Testis (tissue), 3 donors: ENCODE data around the gene DNAH17. TPM values are rescaled to one million over a fixed set of nuclear protein-coding genes. Genes with fewer than 3 reads are reported as not detected.

ENCODE experiments used
- DNase-seq: peaks from one replicate; pipeline ENCODE4 v3.0.0-alpha.2; 2019
- H3K27ac ChIP-seq, 2 donors: fragments of 200-600 bp; sonication (generic); one replicate each; pipeline ENCODE4 v1.5.1; 2019
- H3K27me3 ChIP-seq: fragments of 200-600 bp; sonication (generic); one replicate; pipeline ENCODE4 v1.5.1; 2019
- H3K36me3 ChIP-seq: fragments of 200-600 bp; sonication (generic); one replicate; pipeline ENCODE4 v1.5.1; 2017; ENCODE audit warnings: low read depth; ENCODE audit errors: missing control alignments
- H3K4me1 ChIP-seq: fragments of 200-600 bp; sonication (generic); one replicate; pipeline ENCODE4 v1.5.1; 2019
- H3K4me3 ChIP-seq, 2 donors: fragments of 200-600 bp; sonication (generic); one replicate each; pipeline ENCODE4 v1.5.1; 2017 to 2019
- H3K9me3 ChIP-seq: fragments of 200-600 bp; sonication (generic); one replicate; pipeline ENCODE4 v1.5.1; 2017
- CTCF ChIP-seq, 3 experiments: fragments of 450-650 bp in 2 of 3; fragments of 200-600 bp in 1 of 3; sonication (generic) in 1 of 3; IDR thresholded peaks; one replicate each; pipeline ENCODE4 v1.5.1; 2016 to 2019; ENCODE audit warnings: antibody characterized with exemption in 3 of 3, mild to moderate bottlenecking in 2 of 3, moderate library complexity in 1 of 3
- POLR2A ChIP-seq: fragments of 450-650 bp; IDR thresholded peaks from one replicate; pipeline ENCODE4 v1.6.1; 2017; ENCODE audit warnings: antibody characterized with exemption, mild to moderate bottlenecking, moderate library complexity
- WGBS, 2 donors: methylation state at CpG; one replicate each; pipeline ENCODE4 v1.1.5; 2018; 5-methylcytosine and 5-hydroxymethylcytosine counted together
- intact Hi-C: fragments of 100-400 bp; cut with DNase I; formaldehyde crosslinking; loops from one replicate; pipeline ENCODE4 v1.15.1; 2023; ENCODE audit warnings: low total_unique reads
- polyA plus RNA-seq: library from polyadenylated mRNA; stranded (reverse); fragments of 350-450 nt; fragmentation: Illumina TruSeq; extraction: RNeasy Lipid Tissue Mini Kit (QIAGEN cat#74804); gene quantifications from one replicate; pipeline ENCODE4 v1.2.3, GENCODE V29; 2014; ENCODE audit warnings: low read depth, low replicate concordance; ENCODE audit not compliant: insufficient read depth
- total RNA-seq, 2 donors: library from RNA; depleted of rRNA; stranded (reverse); fragments of >200 nt; gene quantifications; one replicate each; pipeline ENCODE4 v1.2.3, GENCODE V29; 2016

DNAH17 gene
- total and polyA plus RNA-seq, 3 donors from 2014 or later = 38.5 to 93.1 (median 57.6) TPM

GRCh38 chr17:78501241-78502036 lies 75.8 kb downstream of the DNAH17 start:
- intact Hi-C loops = no loop called here
- H3K4me3 ChIP-seq = no peak overlapping the region
- H3K36me3 ChIP-seq = no peaks in the 10 kb centered on the region
- no peak for DNase-seq
- no peaks in the 10 kb centered on the region for H3K9me3 ChIP-seq
- TF ChIP-seq POLR2A (no peak), CTCF (IDR thresholded peaks at IDR 0.05) (no peak)
- no peak overlapping the region for H3K27ac ChIP-seq
- no peaks in the 10 kb centered on the region for H3K27me3 ChIP-seq
- no peaks in the 10 kb centered on the region for H3K4me1 ChIP-seq
- 89 to 92% methylated on average over 18 to 27 of the region's 27 CpGs for WGBS, 2 donors

DNA sequence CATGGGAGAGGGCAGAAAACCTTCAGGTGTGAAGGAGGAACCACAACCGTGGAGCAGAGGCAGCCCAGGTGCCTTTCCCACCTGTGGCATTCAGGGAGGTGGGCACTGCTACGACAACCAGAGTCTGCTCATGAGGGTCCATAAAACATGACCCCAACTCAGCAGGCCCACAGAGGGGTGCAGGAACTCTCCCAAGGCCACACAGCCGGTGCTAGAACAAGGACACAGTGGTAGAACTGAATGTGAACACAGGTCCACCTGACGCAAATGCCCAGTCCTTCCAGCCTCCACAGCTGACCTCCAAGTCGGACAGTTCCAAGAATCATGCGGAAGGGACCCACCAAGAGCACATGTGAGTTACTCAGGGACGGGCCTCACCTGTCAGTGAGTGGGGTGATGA lies 76.4 kb downstream of the DNAH17 start:
- WGBS, 2 donors = 92 to 97% methylated on average over 7 of the region's 7 CpGs
- no peak for DNase-seq
- TF ChIP-seq CTCF (IDR thresholded peaks at IDR 0.05) (no peak), POLR2A (no peak)
- Histone ChIP-seq H3K9me3 (no peaks in the 10 kb centered on the region), H3K27ac (no peak overlapping the region), H3K27me3 (no peaks in the 10 kb centered on the region), H3K36me3 (no peaks in the 10 kb centered on the region), H3K4me1 (no peaks in the 10 kb centered on the region), H3K4me3 (no peak overlapping the region)
- intact Hi-C loops = no loop called here

DNA sequence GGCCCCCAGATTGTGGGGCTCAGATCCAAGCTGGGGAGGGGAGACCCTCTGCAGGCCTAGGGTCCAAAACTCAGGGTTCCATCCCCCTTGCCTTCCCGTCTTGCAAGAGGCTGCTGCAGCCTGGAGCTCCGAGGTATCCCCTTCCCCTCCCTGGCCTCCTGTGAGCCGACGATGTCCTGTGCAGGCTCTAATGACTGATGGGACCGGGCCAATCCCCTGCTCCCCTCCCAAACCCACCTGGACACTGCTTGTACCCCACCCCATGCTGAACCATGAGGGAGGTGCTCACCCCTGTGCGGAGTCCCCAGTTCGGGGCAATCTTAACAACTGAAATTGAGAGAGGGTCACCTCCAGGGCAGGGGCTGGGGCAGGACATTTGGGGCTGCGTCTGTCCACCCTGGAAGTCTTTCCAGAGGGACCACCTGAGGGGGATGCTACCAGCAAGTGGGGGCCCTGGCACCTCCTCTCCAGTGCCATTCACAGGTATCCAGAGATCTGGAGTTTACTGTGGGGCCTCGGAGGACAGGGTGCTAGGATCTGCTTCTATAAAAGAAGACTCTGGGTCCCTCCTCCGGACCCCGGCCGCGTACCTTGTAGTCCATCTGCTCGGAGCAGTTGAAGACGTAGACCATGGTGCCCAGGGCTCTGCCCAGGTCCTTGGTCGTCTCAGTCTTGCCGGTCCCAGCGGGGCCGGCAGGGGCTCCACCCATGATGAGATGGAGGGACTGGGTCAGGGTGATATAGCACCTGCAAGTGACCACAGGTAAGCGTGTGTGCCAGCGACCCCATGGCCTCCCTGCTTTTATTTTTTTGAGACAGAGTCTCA lies 77.3 kb downstream of the DNAH17 start:
- no peak for DNase-seq
- no peak overlapping the region for H3K4me3 ChIP-seq
- no peaks in the 10 kb centered on the region for H3K4me1 ChIP-seq
- TF ChIP-seq POLR2A (no peak), CTCF (IDR thresholded peaks at IDR 0.05) (no peak)
- no peaks in the 10 kb centered on the region for H3K27me3 ChIP-seq
- H3K36me3 ChIP-seq = no peaks in the 10 kb centered on the region
- no peak overlapping the region for H3K27ac ChIP-seq
- intact Hi-C loops = loop anchor here (10.0 kb wide), 1 partner anchor 205 kb away; no protein-coding TSS in a partner anchor
- WGBS, 2 donors = 83 to 85% methylated on average over 11 to 21 of the region's 21 CpGs
- no peaks in the 10 kb centered on the region for H3K9me3 ChIP-seq

- DNase-seq = no peak
- H3K36me3 ChIP-seq = no peaks in the 10 kb centered on the region
- 76 to 77% methylated on average over 17 of the region's 17 CpGs for WGBS, 2 donors
- TF ChIP-seq CTCF (IDR thresholded peaks at IDR 0.05) = no peak
- no peak for TF ChIP-seq POLR2A
- no peak overlapping the region for H3K4me3 ChIP-seq
- no peaks in the 10 kb centered on the region for H3K4me1 ChIP-seq
- no peaks in the 10 kb centered on the region for H3K9me3 ChIP-seq
- intact Hi-C loops = loop anchor here (10.0 kb wide), 1 partner anchor 206 kb away; no protein-coding TSS in a partner anchor
- H3K27ac ChIP-seq = no peak overlapping the region
- H3K27me3 ChIP-seq = no peaks in the 10 kb centered on the region
Measured at GRCh38 chr17:78498848-78499247, 78.3 kb downstream of the DNAH17 start.
